IMR-90 (cell line): ENCODE data around the gene SCGB1C2. TPM values are rescaled to one million over a fixed set of nuclear protein-coding genes. Genes with fewer than 3 reads are reported as not detected.
"Not testable (repeated sequence)": the region's sequence is repeated elsewhere in the genome, so short reads cannot be mapped to it uniquely, and the experiment has no call there.

Source experiments
- ATAC-seq: fragments of 200-7000 bp; cut with Tn5 transposase; 2 replicates; pipeline ENCODE4 v1.9.1; 2020; ENCODE audit warnings: low read depth, mild to moderate bottlenecking, moderate library complexity
- BruUV-seq: library from RNA; stranded (reverse); fragments of 400-500 nt; replicated peaks from 2 replicates; lab custom pipeline; 2021; lab: Mats Ljungman, UMichigan
- CTCF ChIA-PET: fragments of 300-600 bp; formaldehyde crosslinking; extraction: SDS; loops from one replicate; lab custom pipeline; 2021; ENCODE audit warnings: antibody characterized with exemption; lab: Yijun Ruan, JAX
- POLR2A ChIA-PET: fragments of 300-600 bp; sonication (Branson Sonifier 250); formaldehyde crosslinking; loops from one replicate; lab custom pipeline; 2022; ENCODE audit warnings: antibody characterized with exemption; ENCODE audit not compliant: unreplicated experiment; lab: Charles Lee
- DNase-seq: peaks from one replicate; pipeline ENCODE4 v3.0.0; 2013
- H2AFZ ChIP-seq: replicated peaks from 2 replicates; pipeline ENCODE3; 2013; ENCODE audit warnings: low read length, mild to moderate bottlenecking; ENCODE audit not compliant: poor library complexity
- H2AK5ac ChIP-seq: 2 replicates; pipeline ENCODE4 v1.6.1; 2013; ENCODE audit warnings: low read depth, low read length, inconsistent platforms
- H2AK9ac ChIP-seq: replicated peaks from 2 replicates; pipeline ENCODE3; 2013; ENCODE audit warnings: mild to moderate bottlenecking, low read depth, low read length, moderate library complexity; ENCODE audit not compliant: poor library complexity
- H2BK120ac ChIP-seq: 2 replicates; pipeline ENCODE4 v1.6.1; 2013; ENCODE audit warnings: low read depth, low read length, inconsistent platforms
- H2BK15ac ChIP-seq: 3 replicates; pipeline ENCODE4 v1.6.1; 2013; ENCODE audit warnings: low read depth, low read length, inconsistent platforms
- H2BK20ac ChIP-seq: 2 replicates; pipeline ENCODE4 v1.6.1; 2013; ENCODE audit warnings: low read depth, mild to moderate bottlenecking, inconsistent platforms, low read length, moderate library complexity
- H2BK5ac ChIP-seq: 2 replicates; pipeline ENCODE4 v1.6.1; 2013; ENCODE audit warnings: mild to moderate bottlenecking, low read depth, low read length, inconsistent platforms; ENCODE audit not compliant: poor library complexity, severe bottlenecking
- H3K14ac ChIP-seq: replicated peaks from 2 replicates; pipeline ENCODE4 v1.6.1; 2013; ENCODE audit warnings: low read depth, low read length, inconsistent platforms
- H3K18ac ChIP-seq: 2 replicates; pipeline ENCODE4 v1.6.1; 2013; ENCODE audit warnings: low read depth, low read length, control low read depth
- H3K23ac ChIP-seq: 2 replicates; pipeline ENCODE4 v1.6.1; 2013; ENCODE audit warnings: low read depth, low read length, inconsistent platforms
- H3K27ac ChIP-seq: 2 replicates; pipeline ENCODE4 v1.5.1; 2013; ENCODE audit warnings: mild to moderate bottlenecking, control low read depth, low read length; ENCODE audit not compliant: insufficient read depth
- H3K27me3 ChIP-seq: 2 replicates; pipeline ENCODE4 v1.6.1; 2013; ENCODE audit warnings: low read length; ENCODE audit not compliant: control insufficient read depth, insufficient read depth
- H3K36me3 ChIP-seq: 2 replicates; pipeline ENCODE4 v1.6.1; 2013; ENCODE audit warnings: low read length, mixed read lengths; ENCODE audit not compliant: control insufficient read depth, insufficient read depth
- H3K4ac ChIP-seq: 2 replicates; pipeline ENCODE4 v1.6.1; 2013; ENCODE audit warnings: low read depth, low read length, inconsistent platforms
- H3K4me1 ChIP-seq: 2 replicates; pipeline ENCODE4 v1.6.1; 2013; ENCODE audit warnings: low read length, mixed read lengths; ENCODE audit not compliant: control insufficient read depth, insufficient read depth
- H3K4me2 ChIP-seq: 2 replicates; pipeline ENCODE4 v1.6.1; 2013; ENCODE audit warnings: low read depth, mild to moderate bottlenecking, control low read depth, low read length, moderate library complexity
- H3K4me3 ChIP-seq: 2 replicates; pipeline ENCODE4 v1.5.1; 2013; ENCODE audit warnings: low read depth, mild to moderate bottlenecking, control low read depth, low read length, moderate library complexity; ENCODE audit not compliant: insufficient read depth
- H3K56ac ChIP-seq: 2 replicates; pipeline ENCODE4 v1.6.1; 2013; ENCODE audit warnings: low read length, inconsistent platforms; ENCODE audit not compliant: insufficient read depth; ENCODE audit errors: extremely low read depth
- H3K79me1 ChIP-seq, 2 experiments: 2 replicates each; pipeline ENCODE4 v1.6.1; 2013; ENCODE audit warnings: low read length in 2 of 2, inconsistent platforms in 1 of 2, low read depth in 1 of 2
- H3K9ac ChIP-seq: 2 replicates; pipeline ENCODE4 v1.6.1; 2013; ENCODE audit warnings: low read depth, low read length, control low read depth
- H3K9me1 ChIP-seq: 2 replicates; pipeline ENCODE4 v1.6.1; 2013; ENCODE audit warnings: low read length, inconsistent platforms; ENCODE audit not compliant: insufficient read depth
- H3K9me3 ChIP-seq: 2 replicates; pipeline ENCODE4 v1.6.1; 2013; ENCODE audit warnings: low read length; ENCODE audit not compliant: control insufficient read depth, insufficient read depth
- H4K20me1 ChIP-seq: 2 replicates; pipeline ENCODE4 v1.6.1; 2013; ENCODE audit warnings: low read length, inconsistent platforms; ENCODE audit not compliant: insufficient read depth
- H4K5ac ChIP-seq: 2 replicates; pipeline ENCODE4 v1.6.1; 2013; ENCODE audit warnings: mild to moderate bottlenecking, low read depth, low read length, control low read depth
- H4K8ac ChIP-seq, 2 experiments: 2 replicates each; pipeline ENCODE4 v1.6.1; 2013; ENCODE audit warnings: low read depth in 2 of 2, low read length in 2 of 2, control low read depth in 1 of 2, inconsistent platforms in 1 of 2
- H4K91ac ChIP-seq: 2 replicates; pipeline ENCODE4 v1.6.1; 2013; ENCODE audit warnings: low read depth, low read length, inconsistent platforms; ENCODE audit not compliant: insufficient read depth
- WGBS, 2 experiments: methylation state at CpG; one replicate each; pipeline versions ENCODE4 v1.1.5 to v1.1.7; 2013; ENCODE audit warnings: missing lambda C conversion rate in 2 of 2; ENCODE audit not compliant: insufficient read length in 1 of 2; ENCODE audit errors: extremely low coverage in 2 of 2; 5-methylcytosine and 5-hydroxymethylcytosine counted together
- dilution Hi-C: fragments of 300-500 bp; cut with HindIII; formaldehyde crosslinking; loops from one replicate; pipeline ENCODE4 v1.14.3; 2018; ENCODE audit warnings: low sequenced_read_pairs; ENCODE audit not compliant: unreplicated experiment
- in situ Hi-C: fragments of 300-500 bp; cut with MboI; formaldehyde crosslinking; loops from 3 replicates; pipeline ENCODE4 v1.14.3; 2019; ENCODE audit warnings: low sequenced_read_pairs, inconsistent platforms, mixed read lengths
- intact Hi-C: fragments of 100-400 bp; cut with micrococcal nuclease; formaldehyde crosslinking; loops from 2 replicates; pipeline ENCODE4 v1.10.0; 2022
- polyA plus RNA-seq, 3 experiments: library from polyadenylated mRNA; depleted of rRNA; stranded (reverse); fragments of >200 nt; gene quantifications; 2 replicates each; pipeline ENCODE4 v1.2.3, GENCODE V29; 2012; ENCODE audit warnings: low replicate concordance in 1 of 3
- total RNA-seq: library from RNA; depleted of rRNA; stranded (reverse); fragments of >200 nt; gene quantifications from 2 replicates; pipeline ENCODE4 v1.2.3, GENCODE V29; 2012

The SCGB1C2 gene
- total and polyA plus RNA-seq, 2 of the 4 experiments (the other 2 are of a cell fraction) = not detected

- H2AK9ac ChIP-seq, H3K79me1 ChIP-seq, in situ Hi-C loops, intact Hi-C loops, H3K4me1 ChIP-seq, H3K9me1 ChIP-seq, H3K56ac ChIP-seq, H4K20me1 ChIP-seq, H3K9me3 ChIP-seq, H3K4me3 ChIP-seq, H3K23ac ChIP-seq, H3K36me3 ChIP-seq, H2BK5ac ChIP-seq, BruUV-seq, H3K18ac ChIP-seq, H2BK20ac ChIP-seq, H2AFZ ChIP-seq, H2BK120ac ChIP-seq, H2AK5ac ChIP-seq, H3K4ac ChIP-seq, H3K9ac ChIP-seq, H2BK15ac ChIP-seq, H3K27me3 ChIP-seq, H4K5ac ChIP-seq, DNase-seq, CTCF ChIA-PET, H3K14ac ChIP-seq, dilution Hi-C loops, H4K91ac ChIP-seq, H3K4me2 ChIP-seq, H3K27ac ChIP-seq, POLR2A ChIA-PET, H4K8ac ChIP-seq: not testable (repeated sequence)
- peak; percentile 46 for ATAC-seq
- WGBS, 2 experiments = no CpG with 5 or more reads among the region's 25 CpGs
These were observed 3.0 kb upstream of the SCGB1C2 start for GRCh38 chr17:134332-134785.

DNA sequence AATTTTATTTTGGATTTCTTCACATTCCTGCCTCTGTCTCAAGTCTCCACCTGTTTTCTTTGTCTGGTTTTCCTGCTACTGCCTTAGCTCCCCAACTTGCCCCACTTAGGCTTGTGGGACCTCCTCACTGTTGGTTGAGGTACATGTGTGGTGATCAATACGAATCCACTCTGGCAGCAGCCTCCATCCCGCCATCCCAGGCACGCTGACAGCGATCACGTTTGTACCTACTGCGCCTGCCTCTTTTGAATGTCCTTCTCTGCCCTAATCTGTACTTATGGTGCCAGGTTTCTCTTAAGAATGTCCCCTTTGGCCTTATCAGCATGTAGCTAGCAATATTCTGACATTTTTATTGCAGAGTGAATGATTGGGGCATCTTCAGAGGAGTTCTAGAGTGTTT, 2.3 kb upstream of the SCGB1C2 start:
- H4K20me1 ChIP-seq, H4K8ac ChIP-seq, DNase-seq, H2BK120ac ChIP-seq, H3K23ac ChIP-seq, CTCF ChIA-PET, dilution Hi-C loops, H4K91ac ChIP-seq, H3K79me1 ChIP-seq, H3K4ac ChIP-seq, BruUV-seq, H3K27me3 ChIP-seq, H3K9me1 ChIP-seq, intact Hi-C loops, H3K56ac ChIP-seq, H2AK5ac ChIP-seq, H3K4me3 ChIP-seq, H3K9ac ChIP-seq, H3K14ac ChIP-seq, in situ Hi-C loops, H2BK5ac ChIP-seq, H3K9me3 ChIP-seq, H2AK9ac ChIP-seq, ATAC-seq, H3K18ac ChIP-seq, H3K27ac ChIP-seq, H3K36me3 ChIP-seq, H2BK15ac ChIP-seq, H3K4me2 ChIP-seq, POLR2A ChIA-PET, H2BK20ac ChIP-seq, H3K4me1 ChIP-seq, H2AFZ ChIP-seq, H4K5ac ChIP-seq: not testable (repeated sequence)
- no CpG with 5 or more reads among the region's 6 CpGs for WGBS, 2 experiments
